Middle frontal gyrus (tissue), 1 donor: ENCODE measurements around the gene ZNF407.

ENCODE experiments used
- DNase-seq: peaks from one replicate; pipeline ENCODE4 v3.0.0-alpha.2; 2015; ENCODE audit warnings: low spot score; ENCODE audit errors: extremely low spot score

ZNF407 gene

GRCh38 chr18:74819433-74820059 lies 221.9 kb downstream of the ZNF407 start:
- DNase-seq: no peak

- no peak for DNase-seq
These were observed 222.6 kb downstream of the ZNF407 start for GRCh38 chr18:74820160-74820780.

- no peak for DNase-seq
These were observed 227.8 kb downstream of the ZNF407 start for GRCh38 chr18:74825460-74825859.

- DNase-seq: no peak
These were observed 228.9 kb downstream of the ZNF407 start for GRCh38 chr18:74826572-74826971.

DNA sequence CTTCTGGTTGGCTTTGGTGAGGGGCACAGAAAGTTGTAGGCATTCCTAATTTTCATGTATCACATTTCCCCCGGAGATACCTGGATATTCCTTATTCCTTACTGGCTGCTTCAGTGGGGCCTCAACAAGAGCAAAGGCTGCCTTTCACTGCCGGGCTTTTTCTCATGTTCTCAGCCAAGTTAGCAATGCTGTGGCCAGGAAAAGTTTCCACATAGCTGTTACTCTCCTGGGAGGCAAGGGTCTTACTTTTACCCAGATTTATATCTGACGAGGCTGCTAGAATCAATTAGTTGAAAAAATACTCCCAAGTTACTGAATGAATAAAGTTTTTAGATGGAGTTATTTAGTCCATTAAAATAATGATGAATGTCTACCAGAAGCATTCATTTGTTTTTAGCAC lies 230.5 kb downstream of the ZNF407 start:
- no peak for DNase-seq

DNA sequence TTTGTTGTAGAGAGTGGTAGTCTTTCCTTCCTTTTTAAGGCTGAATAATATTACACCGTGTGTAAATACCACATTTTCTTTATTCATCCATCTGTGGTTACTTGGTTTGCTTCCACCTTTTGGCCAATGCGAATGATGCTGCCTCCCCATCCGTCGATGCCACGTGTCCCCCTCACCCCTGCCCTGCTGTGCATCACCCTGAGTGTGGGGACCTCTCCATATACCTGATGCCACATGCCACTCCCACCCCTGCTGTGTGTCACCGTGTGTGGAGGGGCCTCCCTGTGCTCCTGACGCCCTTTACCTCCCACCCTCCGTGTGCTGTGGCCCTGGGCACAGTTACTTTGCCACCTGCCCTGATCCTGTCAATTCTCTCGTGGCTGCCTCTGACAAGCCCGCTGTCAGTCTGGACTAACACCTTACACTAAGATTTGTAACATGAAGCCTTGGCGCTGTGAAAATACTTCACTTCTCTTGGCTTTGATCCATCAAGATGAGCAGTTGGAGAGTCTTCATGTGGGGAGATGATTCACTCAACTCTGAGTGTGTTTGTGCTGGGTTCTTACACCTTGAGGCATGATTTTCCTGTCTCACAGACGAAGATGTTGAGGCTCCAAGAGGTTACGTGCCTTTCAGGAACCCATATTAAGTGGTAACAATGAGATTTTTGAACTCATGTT lies 234.0 kb downstream of the ZNF407 start:
- no peak for DNase-seq

- DNase-seq: no peak
These were observed 234.7 kb downstream of the ZNF407 start for GRCh38 chr18:74832381-74832780.

DNA sequence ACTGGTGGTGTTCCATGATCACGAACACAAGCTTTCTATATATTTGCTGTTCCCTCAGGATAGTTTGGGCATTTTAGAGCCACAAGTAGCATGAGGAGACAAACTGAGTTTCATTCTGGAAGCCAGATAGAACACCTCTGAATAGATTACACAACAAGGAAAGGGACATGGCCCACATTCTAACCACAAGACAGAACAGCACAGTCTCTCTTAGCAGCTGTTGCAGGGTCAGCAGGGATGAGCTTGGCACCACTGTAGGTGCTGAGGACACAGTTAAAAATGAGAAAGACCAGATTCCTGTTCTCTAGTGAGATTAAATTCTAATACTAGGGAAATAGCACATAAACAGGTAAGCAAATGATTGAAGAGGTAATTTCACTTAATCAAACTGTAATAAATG lies 235.3 kb downstream of the ZNF407 start:
- no peak for DNase-seq

- DNase-seq: no peak
These were observed 237.0 kb downstream of the ZNF407 start for GRCh38 chr18:74834424-74835309.

- no peak for DNase-seq
These were observed 238.8 kb downstream of the ZNF407 start for GRCh38 chr18:74836296-74837139.

- no peak for DNase-seq
These were observed 243.0 kb downstream of the ZNF407 start for GRCh38 chr18:74840492-74841167.

GRCh38 chr18:74841248-74841647 lies 243.6 kb downstream of the ZNF407 start:
- DNase-seq: no peak

GRCh38 chr18:74849301-74849700 lies 251.6 kb downstream of the ZNF407 start:
- DNase-seq: no peak

DNA sequence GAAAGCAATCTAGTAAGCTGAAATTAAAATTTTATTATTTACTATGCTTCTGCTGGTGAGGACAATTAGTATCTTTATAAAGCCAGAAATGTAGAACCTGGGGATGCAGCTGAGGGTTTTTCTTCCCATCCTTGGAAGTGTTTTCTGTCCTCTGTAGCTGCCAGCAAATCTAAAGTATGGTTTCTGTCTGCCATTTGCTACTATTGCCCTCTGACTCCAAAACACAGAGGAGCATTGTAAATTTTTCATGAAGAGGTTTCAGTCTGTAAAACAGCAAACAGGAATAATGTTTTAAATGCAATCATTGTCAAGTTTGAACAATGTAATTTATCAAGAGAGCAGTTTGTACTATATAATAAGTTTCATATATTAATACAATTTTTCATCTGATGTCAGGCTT lies 258.8 kb downstream of the ZNF407 start:
- no peak for DNase-seq

DNA sequence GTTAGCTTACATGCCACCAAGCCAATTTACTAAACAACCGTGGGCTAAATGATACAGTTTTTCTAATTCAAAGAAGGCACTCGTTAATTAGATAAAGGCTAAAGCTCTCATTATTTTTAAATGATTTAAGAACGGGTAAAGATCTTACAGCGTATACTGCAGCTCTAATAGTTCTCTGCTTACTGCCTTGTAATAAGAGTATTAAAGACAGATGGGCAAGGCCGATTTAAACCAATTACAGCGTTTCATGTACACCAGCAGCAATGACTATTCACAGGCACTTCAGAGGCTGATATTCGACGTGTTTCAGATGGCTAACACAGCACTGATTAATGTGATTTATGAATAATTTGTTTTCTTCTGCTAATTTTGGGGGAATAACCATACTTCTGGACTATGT lies 259.3 kb downstream of the ZNF407 start:
- no peak for DNase-seq

- no peak for DNase-seq
These were observed 260.2 kb downstream of the ZNF407 start for GRCh38 chr18:74857901-74858300.

GRCh38 chr18:74861154-74861553 lies 263.5 kb downstream of the ZNF407 start:
- DNase-seq: no peak

DNA sequence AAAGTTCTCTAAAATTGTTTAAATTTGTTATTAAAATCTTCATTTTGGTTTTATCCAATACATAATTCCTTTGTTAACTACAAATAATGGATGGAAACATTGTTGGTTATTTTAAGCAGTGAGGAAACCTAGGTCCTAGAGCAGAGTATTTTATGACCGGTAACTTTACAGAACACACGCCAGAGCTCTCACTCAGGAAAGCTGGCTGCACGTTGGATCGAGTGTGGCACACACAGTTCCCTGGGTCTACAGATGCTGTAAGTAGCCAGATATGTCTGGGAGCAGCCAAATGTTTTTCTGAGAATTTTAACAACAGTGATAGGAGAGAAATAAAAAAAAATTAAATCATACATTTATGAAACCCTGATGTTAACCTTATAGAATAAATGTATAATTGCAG lies 264.4 kb downstream of the ZNF407 start:
- no peak for DNase-seq

GRCh38 chr18:74866577-74866976 lies 268.9 kb downstream of the ZNF407 start:
- DNase-seq: no peak

DNA sequence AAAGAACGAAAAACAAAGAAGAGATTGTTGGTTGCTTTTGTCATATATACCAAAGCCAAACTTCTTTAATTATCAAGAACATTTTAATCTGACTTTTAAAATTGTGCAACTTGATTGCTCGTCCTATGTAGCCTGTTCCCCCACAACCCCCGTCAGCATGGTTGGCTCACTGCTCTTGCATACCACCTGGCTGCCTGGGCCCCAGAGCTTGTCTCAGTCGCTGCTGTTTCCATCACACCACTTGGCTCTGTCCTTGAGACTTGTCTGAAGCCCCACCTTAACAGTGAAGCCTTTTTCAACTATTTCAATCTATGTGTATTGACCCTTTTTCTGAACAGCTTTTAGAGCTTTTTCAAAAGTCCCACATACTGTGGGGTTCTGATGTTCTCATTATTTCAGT lies 270.8 kb downstream of the ZNF407 start:
- DNase-seq: no peak
